OCI-LY3 (cell line): Measurements from ENCODE around the gene SF3A2.

ENCODE experiments used
- EZH2phosphoT487 ChIP-seq: fragments of 200-600 bp; shearing (Covaris generic); IDR thresholded peaks from 2 replicates; pipeline ENCODE4 v1.6.1; 2018; ENCODE audit warnings: antibody characterized with exemption, mixed run types, low read depth
- TF ChIP-seq, protein P1 (sequence below): fragments of 200-600, 300-600 bp; sonication (generic); IDR thresholded peaks from 2 replicates; pipeline ENCODE4 v1.5.1; 2014; ENCODE audit warnings: antibody characterized with exemption, low read length, low read depth

DNA sequence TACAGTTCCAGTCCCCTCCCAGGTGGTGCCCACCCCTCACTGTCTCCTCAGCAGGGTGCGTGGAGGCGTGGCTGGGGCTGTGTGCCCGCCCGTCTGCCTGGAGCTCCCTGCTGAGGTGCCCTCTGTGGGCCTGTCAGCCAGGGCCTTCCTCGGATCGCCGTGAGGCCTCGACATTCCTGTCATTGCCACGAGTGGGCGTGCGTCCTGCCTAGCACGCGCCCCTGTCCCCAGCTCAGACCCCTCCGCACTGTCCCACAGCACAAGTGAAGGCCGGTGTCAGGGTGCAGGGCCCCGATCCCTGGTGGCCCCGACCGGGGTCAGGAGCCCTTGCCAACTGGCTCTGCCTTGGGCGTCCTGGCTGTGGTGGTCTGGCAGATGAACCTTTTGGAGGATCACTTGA, 40.7 kb upstream of the SF3A2 start:
- TF ChIP-seq, protein P1, sequence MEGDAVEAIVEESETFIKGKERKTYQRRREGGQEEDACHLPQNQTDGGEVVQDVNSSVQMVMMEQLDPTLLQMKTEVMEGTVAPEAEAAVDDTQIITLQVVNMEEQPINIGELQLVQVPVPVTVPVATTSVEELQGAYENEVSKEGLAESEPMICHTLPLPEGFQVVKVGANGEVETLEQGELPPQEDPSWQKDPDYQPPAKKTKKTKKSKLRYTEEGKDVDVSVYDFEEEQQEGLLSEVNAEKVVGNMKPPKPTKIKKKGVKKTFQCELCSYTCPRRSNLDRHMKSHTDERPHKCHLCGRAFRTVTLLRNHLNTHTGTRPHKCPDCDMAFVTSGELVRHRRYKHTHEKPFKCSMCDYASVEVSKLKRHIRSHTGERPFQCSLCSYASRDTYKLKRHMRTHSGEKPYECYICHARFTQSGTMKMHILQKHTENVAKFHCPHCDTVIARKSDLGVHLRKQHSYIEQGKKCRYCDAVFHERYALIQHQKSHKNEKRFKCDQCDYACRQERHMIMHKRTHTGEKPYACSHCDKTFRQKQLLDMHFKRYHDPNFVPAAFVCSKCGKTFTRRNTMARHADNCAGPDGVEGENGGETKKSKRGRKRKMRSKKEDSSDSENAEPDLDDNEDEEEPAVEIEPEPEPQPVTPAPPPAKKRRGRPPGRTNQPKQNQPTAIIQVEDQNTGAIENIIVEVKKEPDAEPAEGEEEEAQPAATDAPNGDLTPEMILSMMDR = no peak
- TF ChIP-seq EZH2phosphoT487 = no peak
